HuH-7 (cell line): Measurements from ENCODE around the gene SCG2.
A peak's percentile ranks its signal among the peaks of the same experiment; 100 is the strongest.

ENCODE experiments used
- DNase-seq: peaks from one replicate; pipeline ENCODE4 v3.0.0; 2011; ENCODE audit warnings: low spot score

SCG2 gene

GRCh38 chr2:223601932-223602666 is at the start of gene SCG2:
Gene SCG2, minus strand, starts transcription at chr2:223602361. Its CDS starts 3,079 bp downstream, at chr2:223599282.
- peak; percentile 52 for DNase-seq

GRCh38 chr2:223649554-223650533 is 47.7 kb upstream of the SCG2 start:
- no peak for DNase-seq

DNA sequence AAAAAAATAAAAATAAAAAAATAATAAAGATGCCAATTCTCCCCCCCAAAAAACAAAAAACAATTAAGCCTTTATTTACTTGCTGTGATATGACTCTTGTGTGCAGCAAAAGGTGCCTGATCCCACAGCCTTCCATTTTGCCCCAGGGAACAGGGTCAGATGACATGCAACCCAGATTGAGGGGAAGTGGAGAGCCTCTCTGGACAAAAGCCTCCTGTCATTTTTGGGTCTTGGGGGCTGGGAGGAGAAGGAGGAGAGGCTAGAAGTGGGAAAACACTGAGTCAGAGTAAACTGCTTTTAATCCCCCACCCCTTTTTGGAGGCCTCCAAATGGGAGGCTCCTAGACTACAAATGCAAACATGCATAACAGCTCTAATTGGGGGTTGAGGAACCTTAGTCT is 46.6 kb upstream of the SCG2 start:
- DNase-seq, result no peak

GRCh38 chr2:223647258-223647952 is 45.2 kb upstream of the SCG2 start:
- DNase-seq, result no peak

- no peak for DNase-seq
These were observed 42.0 kb upstream of the SCG2 start for GRCh38 chr2:223644136-223644535.

DNA sequence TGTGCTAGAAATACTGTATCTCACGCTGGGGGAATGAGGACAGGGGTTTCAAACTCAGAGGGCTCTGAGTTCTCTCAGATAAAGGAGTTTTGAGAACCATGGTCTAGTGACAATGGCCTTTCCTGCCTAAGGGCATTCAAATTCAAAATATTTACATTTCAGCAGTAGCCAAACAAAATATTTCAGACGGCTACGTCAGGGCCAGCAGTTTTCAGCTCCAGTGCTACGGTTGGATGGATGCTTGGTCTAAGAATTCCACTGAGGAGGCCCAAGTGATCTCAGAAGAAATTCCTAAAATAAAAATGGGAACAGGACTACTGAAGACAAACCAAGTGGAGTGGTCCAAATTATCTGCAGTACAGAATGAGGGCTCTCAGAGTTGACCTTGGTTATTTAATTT is 41.1 kb upstream of the SCG2 start:
- DNase-seq, result no peak

- no peak for DNase-seq
These were observed 40.3 kb upstream of the SCG2 start for GRCh38 chr2:223642506-223642905.

DNA sequence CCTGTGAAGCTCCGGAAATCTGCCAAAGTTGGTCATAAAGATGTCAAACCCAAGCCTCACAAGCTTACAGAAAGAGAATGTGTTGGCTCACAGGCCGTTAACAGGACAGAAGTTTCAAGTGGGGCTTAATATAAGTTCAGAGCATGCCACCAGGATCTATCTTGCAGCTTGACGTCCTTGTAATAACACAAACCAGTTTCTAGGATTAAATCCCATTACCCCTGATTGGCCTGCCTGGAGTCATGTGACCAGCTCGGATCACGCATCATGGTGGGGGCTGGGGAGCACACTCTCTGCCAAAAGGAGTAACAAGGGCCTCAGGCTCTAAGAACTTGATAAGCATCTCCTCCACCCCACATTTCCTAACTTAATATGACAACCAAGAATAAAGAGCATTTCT is 38.9 kb upstream of the SCG2 start:
- DNase-seq, result no peak

GRCh38 chr2:223635080-223635479 is 32.9 kb upstream of the SCG2 start:
- no peak for DNase-seq

- DNase-seq, result no peak
These were observed 32.1 kb upstream of the SCG2 start for GRCh38 chr2:223634238-223634637.

- DNase-seq, result no peak
These were observed 31.5 kb upstream of the SCG2 start for GRCh38 chr2:223633656-223634055.

- DNase-seq, result no peak
These were observed 30.7 kb upstream of the SCG2 start for GRCh38 chr2:223632826-223633225.

GRCh38 chr2:223626716-223627115 is 24.6 kb upstream of the SCG2 start:
- DNase-seq, result no peak

DNA sequence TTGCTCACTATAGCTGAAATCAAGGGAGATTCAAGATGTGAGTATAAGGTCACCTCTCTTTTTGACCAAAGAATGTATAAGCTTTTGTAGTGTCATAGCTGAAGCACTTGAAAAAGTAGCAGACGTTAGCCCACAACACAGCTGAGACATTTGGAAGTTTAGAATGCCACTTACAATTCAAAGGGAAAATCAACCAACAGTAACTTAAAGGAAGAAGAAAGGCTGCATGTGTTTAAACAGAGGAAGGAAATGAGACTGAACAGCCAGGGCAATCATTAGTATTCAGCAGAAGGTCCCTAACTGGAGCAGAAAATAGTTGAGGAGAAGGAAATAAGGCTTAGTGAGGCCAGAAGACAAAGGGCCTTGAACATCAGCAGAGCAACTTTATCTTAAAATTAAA is 23.5 kb upstream of the SCG2 start:
- no peak for DNase-seq

GRCh38 chr2:223621901-223622300 is 19.7 kb upstream of the SCG2 start:
- no peak for DNase-seq

DNA sequence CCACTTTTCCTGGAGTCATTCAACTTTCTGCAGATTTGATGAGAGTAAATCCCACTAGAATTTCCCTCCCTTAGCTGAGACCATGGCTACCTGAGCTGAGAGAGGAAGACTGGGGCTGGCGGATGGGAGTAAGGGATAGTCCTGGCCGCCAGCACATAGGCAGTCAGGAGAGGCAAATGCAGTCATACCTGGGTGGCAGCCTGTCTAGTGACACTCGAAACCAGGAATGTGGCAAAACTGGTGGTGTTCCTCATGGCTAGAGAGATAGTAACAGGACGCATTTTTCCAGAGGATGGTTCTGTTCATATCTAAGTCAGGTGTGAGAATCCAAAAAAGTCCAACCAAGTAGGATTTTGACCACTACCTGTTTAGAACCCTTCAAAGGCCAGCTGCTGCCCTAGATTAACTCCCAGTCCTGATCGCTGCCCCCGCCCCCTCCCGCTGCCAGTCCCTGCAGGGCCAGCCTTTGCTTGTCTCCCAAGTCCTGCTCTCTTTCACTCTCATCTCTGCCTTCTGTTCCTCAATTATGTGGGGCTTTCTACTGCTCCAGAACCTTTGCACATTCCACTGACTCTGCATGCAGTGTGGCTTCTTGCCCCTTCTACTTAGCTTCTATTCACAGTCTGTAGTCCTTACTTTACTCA is 17.4 kb upstream of the SCG2 start:
- no peak for DNase-seq

DNA sequence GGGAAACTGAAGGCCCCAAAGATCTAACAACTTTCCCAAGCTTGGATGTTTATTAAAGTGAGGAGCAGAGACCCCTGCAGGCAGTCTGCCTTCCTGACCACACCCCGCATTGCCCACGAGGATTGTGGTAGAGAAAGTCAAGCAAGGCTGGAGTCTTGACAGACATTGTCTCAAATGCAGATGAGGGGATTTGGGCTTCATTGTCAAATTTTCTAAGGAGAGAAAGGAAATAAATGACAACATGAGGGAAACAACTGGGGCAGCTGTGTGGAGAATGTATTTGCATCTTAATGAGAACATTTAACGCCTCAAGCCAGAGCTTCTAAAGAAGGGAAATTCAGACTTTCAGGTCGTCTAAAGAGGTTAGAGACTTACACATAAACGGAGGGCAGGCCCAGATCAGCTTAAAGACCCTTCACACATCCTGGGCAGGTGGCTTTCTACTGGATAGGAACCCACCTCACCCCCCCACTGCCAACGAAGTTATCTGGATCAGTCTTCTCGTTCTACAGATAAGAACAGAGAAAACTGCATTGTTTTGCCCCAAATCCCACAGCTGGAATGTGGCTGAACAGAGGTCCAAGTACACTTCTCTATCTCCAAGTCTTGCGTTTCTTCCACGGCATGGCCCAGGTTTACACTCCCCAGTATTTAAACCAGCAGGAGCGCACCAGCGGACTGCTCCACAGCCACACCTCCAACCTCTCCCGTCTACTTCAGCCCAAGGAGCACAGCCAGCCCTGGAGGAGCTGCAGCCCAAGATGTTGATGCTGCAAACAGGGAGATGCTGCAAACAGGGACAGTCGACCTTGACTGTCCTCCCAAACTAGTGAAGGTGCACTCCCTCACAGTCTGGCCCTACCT is 16.2 kb upstream of the SCG2 start:
- no peak for DNase-seq

GRCh38 chr2:223614534-223614933 is 12.4 kb upstream of the SCG2 start:
- DNase-seq, result no peak

- DNase-seq, result peak; percentile 44
These were observed 11.1 kb upstream of the SCG2 start for GRCh38 chr2:223613017-223613950.

DNA sequence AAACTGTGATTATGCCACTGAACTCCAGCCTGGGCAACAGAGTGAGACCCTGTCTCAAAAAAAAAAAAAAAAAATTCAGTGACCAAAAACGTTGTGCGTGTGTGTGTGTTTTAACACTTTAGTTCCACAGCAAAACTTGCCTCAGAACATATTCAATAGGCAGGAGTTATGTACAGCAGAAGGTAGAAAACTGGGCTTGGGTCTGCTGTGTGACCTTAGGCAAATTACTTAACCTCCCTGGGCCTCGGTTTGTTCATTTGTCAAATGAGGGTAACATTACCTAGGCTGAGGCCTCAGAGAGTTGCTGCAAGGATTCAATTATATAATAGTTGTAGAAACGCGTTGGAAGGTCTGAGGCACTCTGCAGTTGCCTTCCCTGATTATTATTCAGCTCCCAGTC is 10.3 kb upstream of the SCG2 start:
- no peak for DNase-seq
